HT-29 (cell line): ENCODE data around the gene AARS1. TPM values are rescaled to one million over a fixed set of nuclear protein-coding genes. Genes with fewer than 3 reads are reported as not detected.
"Not testable (repeated sequence)": the region's sequence is repeated elsewhere in the genome, so short reads cannot be mapped to it uniquely, and the experiment has no call there.

Experiments
- DNase-seq: peaks from one replicate; pipeline ENCODE4 v3.0.0-alpha.2; 2015; ENCODE audit warnings: low spot score
- small RNA-seq: library from RNA; depleted of rRNA; stranded (forward); fragments of <200 nt; gene quantifications from one replicate; pipeline ENCODE3, GENCODE V24; 2014
- total RNA-seq: library from RNA; depleted of rRNA; stranded (reverse); fragments of >200 nt; shearing (Covaris generic); gene quantifications from 2 replicates; pipeline ENCODE4 v1.2.3, GENCODE V29; 2014; rRNA removed

Gene AARS1
- total RNA-seq, 1 experiment from 2014 or later = 79.2 TPM

GRCh38 chr16:70224645-70225044 lies 64.7 kb downstream of the AARS1 start:
- DNase-seq = not testable (repeated sequence)

GRCh38 chr16:70223971-70224513 lies 65.3 kb downstream of the AARS1 start:
- not testable (repeated sequence) for DNase-seq

GRCh38 chr16:70223216-70223615 lies 66.1 kb downstream of the AARS1 start:
- DNase-seq = peak; percentile 31

- DNase-seq = not testable (repeated sequence)
Measured at GRCh38 chr16:70222574-70222973, 66.7 kb downstream of the AARS1 start.

- not testable (repeated sequence) for DNase-seq
Measured at GRCh38 chr16:70218586-70218985, 70.7 kb downstream of the AARS1 start.

GRCh38 chr16:70206382-70206781 lies 82.9 kb downstream of the AARS1 start:
- not testable (repeated sequence) for DNase-seq

- DNase-seq = not testable (repeated sequence)
Measured at GRCh38 chr16:70204668-70205405, 84.5 kb downstream of the AARS1 start.

GRCh38 chr16:70204010-70204409 lies 85.3 kb downstream of the AARS1 start:
- not testable (repeated sequence) for DNase-seq

GRCh38 chr16:70203508-70203907 lies 85.8 kb downstream of the AARS1 start:
- DNase-seq = not testable (repeated sequence)

Small RNA genes within 50 kb of the gene (small RNA-seq; reads per million reads assigned to genes)
- not detected for gene AC009060.2
- not detected for gene RN7SL279P

Other genes with a start within 250 kb of the AARS1 start
- gene PDPR, start 175.2 kb downstream of the AARS1 start, total RNA-seq = 10.4 and 13.7 TPM in 2 replicates
- gene CLEC18C, start 115.7 kb downstream of the AARS1 start, total RNA-seq = 0.33 and 0.76 TPM in 2 replicates
- 27.5 and 28.5 TPM in 2 replicates for gene EXOSC6, start 37.6 kb downstream of the AARS1 start, total RNA-seq
- gene DDX19B, start 9.7 kb upstream of the AARS1 start, total RNA-seq = 42.8 and 43.7 TPM in 2 replicates
- gene DDX19A, start 57.4 kb upstream of the AARS1 start, total RNA-seq = 35.4 and 37.5 TPM in 2 replicates
- gene ST3GAL2, start 149.6 kb upstream of the AARS1 start, total RNA-seq = 54.7 and 84.7 TPM in 2 replicates
- gene FCSK, start 165.1 kb upstream of the AARS1 start, total RNA-seq = 21.4 and 25.6 TPM in 2 replicates
- 61.7 and 76.6 TPM in 2 replicates for gene COG4, start 234.0 kb upstream of the AARS1 start, total RNA-seq
- gene SF3B3, start 234.3 kb upstream of the AARS1 start, total RNA-seq = 144 and 153 TPM in 2 replicates